ENCODE data around the gene C10orf90.

The C10orf90 gene

GRCh38 chr10:126504063-126504760 is 166.3 kb downstream of the C10orf90 start:
- DNase-seq (ENCODE audit: low read depth in 1 of 2, low spot score in 1 of 2) = peak in 1 of 2 experiments; percentile 29
- no peak overlapping the region for H3K4me3 ChIP-seq (replicated peaks; ENCODE audit: insufficient read depth, low read length)
- H3K27me3 ChIP-seq (ENCODE audit: insufficient read depth, poor library complexity, severe bottlenecking) = no peaks in the 10 kb centered on the region
- TF ChIP-seq SPI1 (IDR thresholded peaks at IDR 0.05; ENCODE audit: borderline replicate concordance, low read depth) = no peak
- TF ChIP-seq POLR2AphosphoS5 (IDR thresholded peaks at IDR 0.05; ENCODE audit: low read depth) = no peak
- no peak for TF ChIP-seq GABPA (IDR thresholded peaks at IDR 0.05; ENCODE audit: low read depth)
- TF ChIP-seq REST (IDR thresholded peaks at IDR 0.05; ENCODE audit: insufficient replicate concordance, low read depth) = no peak
- peak; percentile 11 for TF ChIP-seq CTCF (IDR thresholded peaks at IDR 0.05; ENCODE audit: insufficient read depth, low read length)
- no peak overlapping the region for H3K27ac ChIP-seq (replicated peaks)

- Histone ChIP-seq H3K27ac (replicated peaks) (no peak overlapping the region), H3K4me3 (replicated peaks; ENCODE audit: insufficient read depth, low read length) (no peak overlapping the region), H3K27me3 (ENCODE audit: insufficient read depth, poor library complexity, severe bottlenecking) (no peaks in the 10 kb centered on the region)
- TF ChIP-seq CTCF (IDR thresholded peaks at IDR 0.05; ENCODE audit: insufficient read depth, low read length) (no peak), POLR2AphosphoS5 (IDR thresholded peaks at IDR 0.05; ENCODE audit: low read depth) (no peak), REST (IDR thresholded peaks at IDR 0.05; ENCODE audit: insufficient replicate concordance, low read depth) (no peak), SPI1 (IDR thresholded peaks at IDR 0.05; ENCODE audit: borderline replicate concordance, low read depth) (no peak), GABPA (IDR thresholded peaks at IDR 0.05; ENCODE audit: low read depth) (no peak)
- no peak for DNase-seq (ENCODE audit: low read depth in 1 of 2, low spot score in 1 of 2)
Observed at GRCh38 chr10:126503392-126504062, 167.0 kb downstream of the C10orf90 start.

- H3K27me3 ChIP-seq (ENCODE audit: insufficient read depth, poor library complexity, severe bottlenecking) = no peaks in the 10 kb centered on the region
- no peak overlapping the region for H3K4me3 ChIP-seq (replicated peaks; ENCODE audit: insufficient read depth, low read length)
- no peak overlapping the region for H3K27ac ChIP-seq (replicated peaks)
- DNase-seq (ENCODE audit: low read depth in 1 of 2, low spot score in 1 of 2) = no peak
- no peak for TF ChIP-seq CTCF (IDR thresholded peaks at IDR 0.05; ENCODE audit: insufficient read depth, low read length)
- no peak for TF ChIP-seq POLR2AphosphoS5 (IDR thresholded peaks at IDR 0.05; ENCODE audit: low read depth)
- TF ChIP-seq REST (IDR thresholded peaks at IDR 0.05; ENCODE audit: insufficient replicate concordance, low read depth) = no peak
- no peak for TF ChIP-seq GABPA (IDR thresholded peaks at IDR 0.05; ENCODE audit: low read depth)
- TF ChIP-seq SPI1 (IDR thresholded peaks at IDR 0.05; ENCODE audit: borderline replicate concordance, low read depth) = no peak
Observed at GRCh38 chr10:126502441-126502840, 168.1 kb downstream of the C10orf90 start.

Data from HL-60 (cell line).